Endothelial cell of umbilical vein (primary cell): Measurements from ENCODE around the gene HLA-DMA. TPM values are rescaled to one million over a fixed set of nuclear protein-coding genes. Genes with fewer than 3 reads are reported as not detected.

ENCODE experiments used
- Bru-seq: library from RNA; stranded (reverse); fragments of 400-500 nt; gene quantifications from one replicate; lab custom pipeline; 2021; lab: Mats Ljungman, UMichigan
- BruChase-seq, 2 experiments: library from RNA; stranded (reverse); fragments of 400-500 nt; gene quantifications; one replicate each; lab custom pipeline; 2021; lab: Mats Ljungman, UMichigan
- BruUV-seq: library from RNA; stranded (reverse); fragments of 400-500 nt; replicated peaks from 2 replicates; lab custom pipeline; 2021; lab: Mats Ljungman, UMichigan
- CTCF ChIA-PET: fragments of 300-600, 350-600 bp; sonication (Branson Sonifier 250); formaldehyde crosslinking; loops from one replicate; lab custom pipeline; 2021; ENCODE audit warnings: antibody characterized with exemption, inconsistent platforms; lab: Charles Lee
- POLR2A ChIA-PET: fragments of 300-600, 350-600 bp; sonication (Branson Sonifier 250); formaldehyde crosslinking; loops from one replicate; lab custom pipeline; 2021; ENCODE audit warnings: antibody characterized with exemption, inconsistent platforms; lab: Charles Lee
- DNase-seq: peaks from one replicate; pipeline ENCODE4 v3.0.0-alpha.2; 2011; ENCODE audit warnings: low read depth, low spot score
- FAIRE-seq: peaks from 2 replicates; lab custom pipeline; 2011; peaks lifted over from hg19 to GRCh38; lab: Jason Lieb, UNC
- H2AFZ ChIP-seq: 2 replicates; pipeline ENCODE4 v1.6.0; 2012; ENCODE audit warnings: low read depth, low read length, control low read depth, inconsistent platforms
- H3K27ac ChIP-seq: 2 replicates; pipeline ENCODE4 v1.5.1; 2011; ENCODE audit warnings: low read depth, mild to moderate bottlenecking, control low read depth, low read length, moderate library complexity; ENCODE audit not compliant: insufficient read depth
- H3K27me3 ChIP-seq, 2 experiments: 2 replicates each; pipeline versions ENCODE4 v1.6.0 to v1.6.1; 2011; ENCODE audit warnings: low read length in 2 of 2, mixed read lengths in 1 of 2; ENCODE audit not compliant: control insufficient read depth in 2 of 2, insufficient read depth in 2 of 2
- H3K36me3 ChIP-seq, 2 experiments: 2 replicates in 1 of 2; 3 replicates in 1 of 2; pipeline ENCODE4 v1.5.1; 2011; ENCODE audit warnings: low read length in 2 of 2, mild to moderate bottlenecking in 1 of 2, moderate library complexity in 1 of 2; ENCODE audit not compliant: control insufficient read depth in 2 of 2, insufficient read depth in 2 of 2; ENCODE audit errors: extremely low read depth in 1 of 2
- H3K4me1 ChIP-seq: 3 replicates; pipeline ENCODE4 v1.5.1; 2011; ENCODE audit warnings: mild to moderate bottlenecking, low read length; ENCODE audit not compliant: control insufficient read depth, insufficient read depth; ENCODE audit errors: extremely low read depth
- H3K4me2 ChIP-seq: 2 replicates; pipeline ENCODE4 v1.6.1; 2011; ENCODE audit warnings: low read length, control low read depth, mixed read lengths; ENCODE audit not compliant: insufficient read depth
- H3K4me3 ChIP-seq, 3 experiments: fragments of 200-600 bp in 1 of 3; sonication (generic), shearing (Covaris generic) in 1 of 3; replicated peaks in 1 of 3; 2 replicates each; pipeline ENCODE4 v1.5.1; 2011 to 2016; ENCODE audit warnings: control low read depth in 3 of 3, low read length in 3 of 3, mild to moderate bottlenecking in 2 of 3, inconsistent platforms in 1 of 3, low read depth in 1 of 3, moderate library complexity in 1 of 3; ENCODE audit not compliant: insufficient read depth in 1 of 3
- H3K79me2 ChIP-seq: 2 replicates; pipeline ENCODE4 v1.6.0; 2012; ENCODE audit warnings: low read length, inconsistent platforms; ENCODE audit not compliant: control insufficient read depth, insufficient read depth
- H3K9ac ChIP-seq: replicated peaks from 2 replicates; pipeline ENCODE3; 2011; ENCODE audit warnings: low read length, control low read depth; ENCODE audit not compliant: insufficient read depth; ENCODE audit errors: extremely low read depth
- H3K9me1 ChIP-seq: replicated peaks from 3 replicates; pipeline ENCODE4 v1.6.0; 2011; ENCODE audit warnings: mild to moderate bottlenecking, low read length; ENCODE audit not compliant: control insufficient read depth, insufficient read depth; ENCODE audit errors: extremely low read depth
- H3K9me3 ChIP-seq: replicated peaks from 2 replicates; pipeline ENCODE4 v1.5.1; 2012; ENCODE audit warnings: low read length, inconsistent platforms; ENCODE audit not compliant: control insufficient read depth, insufficient read depth
- H4K20me1 ChIP-seq: replicated peaks from 2 replicates; pipeline ENCODE3; 2011; ENCODE audit warnings: mild to moderate bottlenecking, low read length; ENCODE audit not compliant: control insufficient read depth, insufficient read depth; ENCODE audit errors: extremely low read depth
- FOS ChIP-seq: IDR thresholded peaks from 2 replicates; pipeline ENCODE4 v1.6.1; 2011; ENCODE audit warnings: mild to moderate bottlenecking, low read length, moderate library complexity, borderline replicate concordance; ENCODE audit not compliant: insufficient read depth
- JUN ChIP-seq: IDR thresholded peaks from 2 replicates; pipeline ENCODE4 v1.6.1; 2011; ENCODE audit warnings: borderline replicate concordance, low read depth; ENCODE audit not compliant: insufficient read length, insufficient read depth
- MYC ChIP-seq: IDR thresholded peaks from one replicate; pipeline ENCODE4 v1.6.1; 2011; ENCODE audit warnings: mild to moderate bottlenecking, low read depth, low read length
- dilution Hi-C: fragments of 300-500 bp; cut with MboI; formaldehyde crosslinking; loops from one replicate; pipeline ENCODE4 v1.15.0; 2019; ENCODE audit warnings: low sequenced_read_pairs; ENCODE audit not compliant: extremely low pct_ligation_motif_present
- intact Hi-C: fragments of 100-400 bp; cut with micrococcal nuclease; formaldehyde crosslinking; loops from one replicate; pipeline ENCODE4 v1.10.0; 2022
- long read RNA-seq: library from polyadenylated mRNA; stranded (forward); transcript quantifications from one replicate; pipeline ENCODE4 v2.0.0, GENCODE V29; 2021
- polyA minus RNA-seq, 3 experiments: library from RNA; depleted of rRNA, polyadenylated mRNA; stranded (reverse); fragments of >200 nt; gene quantifications; 1 replicate in 1 of 3; 2 replicates in 2 of 3; pipeline ENCODE4 v1.2.3, GENCODE V29; 2011
- polyA plus RNA-seq, 4 experiments: library from polyadenylated mRNA; depleted of rRNA in 3 of 4; stranded (reverse) in 3 of 4; unstranded in 1 of 4; fragments of >200 nt; gene quantifications; 2 replicates each; pipeline versions ENCODE4 v1.2.1 to v1.2.3, GENCODE V29; 2011 to 2012; ENCODE audit warnings: missing spikeins in 1 of 4
- total RNA-seq: library from RNA; stranded (reverse); gene quantifications from 2 replicates; pipeline ENCODE4 v1.2.3, GENCODE V29; 2021
- TF ChIP-seq, protein P1 (sequence below), 2 donors: IDR thresholded peaks; 1 replicate in 1 of 2; 2 replicates in 1 of 2; pipeline ENCODE4 v1.5.1; 2011; ENCODE audit warnings: low read length in 2 of 2, mild to moderate bottlenecking in 2 of 2, moderate library complexity in 2 of 2, control low read depth in 1 of 2, inconsistent platforms in 1 of 2, low read depth in 1 of 2; ENCODE audit not compliant: insufficient read depth in 1 of 2; ENCODE audit errors: extremely low read depth in 1 of 2

The HLA-DMA gene
- total RNA-seq: 0.53 and 1.2 TPM in 2 replicates
- polyA plus RNA-seq: 7.7 and 10.9 TPM in 2 replicates
- 3.0 and 3.7 TPM in 2 replicates for polyA plus RNA-seq (2011; cell fraction: cytosol; rRNA removed)
- polyA plus RNA-seq (2011; cell fraction: nucleus; rRNA removed): 11.6 and 14.0 TPM in 2 replicates
- 0.84 and 1.6 TPM in 2 replicates for polyA plus RNA-seq (2012)
- 5.4 and 5.5 TPM in 2 replicates for polyA minus RNA-seq
- polyA minus RNA-seq (2011; cell fraction: cytosol; rRNA and poly(A)+ RNA removed): 1.2 TPM
- 3.9 and 4.0 TPM in 2 replicates for polyA minus RNA-seq (2011; cell fraction: nucleus; rRNA and poly(A)+ RNA removed)
- not detected for Bru-seq, nascent RNA
- percentile 49 among the genes with signal in this experiment for BruChase-seq, experiment 1, labeled RNA remaining after a 6-hour chase
- BruChase-seq, experiment 2, labeled RNA remaining after a 2-hour chase: percentile 28 among the genes with signal in this experiment
- long read RNA-seq, partial matches to known transcripts: 1 of 2 reads
- long read RNA-seq, other reads (novel, unspliced or antisense): 0 of 2 reads

DNA sequence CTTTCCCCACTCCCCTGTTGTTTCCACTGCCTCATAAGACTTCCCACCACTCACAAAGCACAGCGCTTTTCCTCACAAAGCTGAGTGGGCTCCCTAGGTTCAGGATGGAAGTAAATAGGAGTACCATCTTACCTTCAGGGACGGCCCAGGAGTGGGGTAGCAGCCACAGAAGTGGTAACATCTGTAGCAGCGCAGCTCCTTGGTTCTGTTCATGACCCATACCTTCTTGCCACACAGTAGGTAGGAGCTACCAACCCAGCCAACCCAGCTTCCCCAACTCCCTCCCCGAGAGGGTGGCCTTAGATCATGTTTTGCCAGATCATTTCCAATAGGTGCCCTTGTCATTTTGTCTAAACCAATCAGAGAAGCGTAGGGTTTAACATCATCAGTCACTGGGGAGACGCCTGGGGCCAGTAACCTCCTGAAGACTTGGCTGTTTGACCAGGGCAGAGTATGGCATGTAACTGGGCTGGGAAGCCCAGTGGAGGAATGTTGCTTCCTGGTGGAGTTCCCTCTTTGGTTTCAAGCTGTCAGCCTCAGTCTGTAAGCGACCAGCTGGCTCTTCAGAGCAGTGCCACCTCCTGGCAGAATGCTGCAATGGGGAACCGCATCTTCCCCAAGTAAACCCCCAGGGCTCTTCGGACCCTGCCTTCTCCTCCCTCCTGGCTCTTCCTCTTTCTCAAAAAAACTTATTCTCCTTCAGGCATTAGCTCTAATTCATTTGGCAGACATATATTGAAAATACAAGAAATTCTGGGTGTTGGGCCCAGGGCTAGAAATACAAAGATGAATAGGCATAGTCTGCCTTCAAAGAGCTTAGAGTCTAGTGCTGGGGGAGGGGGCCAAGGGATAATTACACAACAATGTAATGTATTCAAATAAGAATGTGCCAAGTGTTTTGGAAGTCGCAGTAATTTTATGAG is at the start of gene HLA-DMA:
HLA-DMA (minus strand) TSS at position 281 of the 923 bp plus-strand sequence; CDS start at position 220, 61 bp downstream.
- ChIA-PET POLR2A (interaction anchor here (0.8 to 3.8 kb wide), 3 partner anchors 15 to 20 kb away, joined by 4 to 58 read pairs (median 6); partner anchors contain the start of gene BRD2), CTCF (interaction anchor here (0.7 to 10.8 kb wide), 28 partner anchors 8 to 173 kb away, joined by 3 to 174 read pairs (median 6); partner anchors contain the start of genes BRD2, HLA-DMB, PSMB9 and TAP1)
- Histone ChIP-seq H3K9me3 (no peaks in the 10 kb centered on the region), H2AFZ (peak within 1 kb of the TSS; percentile 32), H4K20me1 (no peaks in the 10 kb centered on the region), H3K9me1 (no peaks in the 10 kb centered on the region), H3K4me2 (no peak within 1 kb of the TSS), H3K4me3 (no peak within 1 kb of the TSS), H3K79me2 (no peaks in the 10 kb centered on the region), H3K9ac (no peak within 1 kb of the TSS), H3K36me3 (no peaks in the 10 kb centered on the region), H3K4me1 (no peaks in the 10 kb centered on the region), H3K27ac (no peak within 1 kb of the TSS), H3K27me3 (no peaks in the 10 kb centered on the region)
- dilution Hi-C loops: no loop called here
- TF ChIP-seq MYC (no peak), JUN (no peak), FOS (no peak)
- TF ChIP-seq, protein P1, sequence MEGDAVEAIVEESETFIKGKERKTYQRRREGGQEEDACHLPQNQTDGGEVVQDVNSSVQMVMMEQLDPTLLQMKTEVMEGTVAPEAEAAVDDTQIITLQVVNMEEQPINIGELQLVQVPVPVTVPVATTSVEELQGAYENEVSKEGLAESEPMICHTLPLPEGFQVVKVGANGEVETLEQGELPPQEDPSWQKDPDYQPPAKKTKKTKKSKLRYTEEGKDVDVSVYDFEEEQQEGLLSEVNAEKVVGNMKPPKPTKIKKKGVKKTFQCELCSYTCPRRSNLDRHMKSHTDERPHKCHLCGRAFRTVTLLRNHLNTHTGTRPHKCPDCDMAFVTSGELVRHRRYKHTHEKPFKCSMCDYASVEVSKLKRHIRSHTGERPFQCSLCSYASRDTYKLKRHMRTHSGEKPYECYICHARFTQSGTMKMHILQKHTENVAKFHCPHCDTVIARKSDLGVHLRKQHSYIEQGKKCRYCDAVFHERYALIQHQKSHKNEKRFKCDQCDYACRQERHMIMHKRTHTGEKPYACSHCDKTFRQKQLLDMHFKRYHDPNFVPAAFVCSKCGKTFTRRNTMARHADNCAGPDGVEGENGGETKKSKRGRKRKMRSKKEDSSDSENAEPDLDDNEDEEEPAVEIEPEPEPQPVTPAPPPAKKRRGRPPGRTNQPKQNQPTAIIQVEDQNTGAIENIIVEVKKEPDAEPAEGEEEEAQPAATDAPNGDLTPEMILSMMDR (IDR thresholded peaks at IDR 0.05; ENCODE audit: extremely low read depth in 1 of 2, insufficient read depth in 1 of 2, low read depth in 1 of 2, low read length in 2 of 2): peak; percentile 80 to 81
- intact Hi-C loops: loop anchor here (1.0 to 2.0 kb wide), 4 partner anchors 14 to 68 kb away; no protein-coding TSS in a partner anchor
- BruUV-seq: no TSS peak
- FAIRE-seq (peak; percentile 95), DNase-seq (peak; percentile 96)
